Measurements from ENCODE around the gene BAIAP2L1. TPM values are rescaled to one million over a fixed set of nuclear protein-coding genes. Genes with fewer than 3 reads are reported as not detected.

Gene BAIAP2L1
- total RNA-seq, 1 donor from 2014 or later = 12.9 TPM

- DNase-seq (ENCODE audit: low spot score) = peak; percentile 67
- peak; percentile 83 for ATAC-seq
These were observed 40.4 kb downstream of the BAIAP2L1 start for GRCh38 chr7:98360221-98361130.

GRCh38 chr7:98359395-98359794 lies 41.5 kb downstream of the BAIAP2L1 start:
- ATAC-seq (no peak), DNase-seq (ENCODE audit: low spot score) (no peak)

GRCh38 chr7:98358706-98359105 lies 42.2 kb downstream of the BAIAP2L1 start:
- ATAC-seq (no peak), DNase-seq (ENCODE audit: low spot score) (no peak)

GRCh38 chr7:98357751-98358161 lies 43.1 kb downstream of the BAIAP2L1 start:
- ATAC-seq = peak; percentile 78

GRCh38 chr7:98355250-98355538 lies 45.7 kb downstream of the BAIAP2L1 start:
- DNase-seq (ENCODE audit: low spot score) (no peak), ATAC-seq (no peak)

More at GRCh38 chr7:98357751-98358161, 43.1 kb downstream of the BAIAP2L1 start:
- peak; percentile 68 for DNase-seq (ENCODE audit: low spot score)

- ATAC-seq (peak; percentile 63), DNase-seq (ENCODE audit: low spot score) (no peak)
These were observed 46.2 kb downstream of the BAIAP2L1 start for GRCh38 chr7:98354511-98355249.

- no peak for DNase-seq (ENCODE audit: low spot score)
- ATAC-seq = no peak
These were observed 46.8 kb downstream of the BAIAP2L1 start for GRCh38 chr7:98354052-98354451.

GRCh38 chr7:98352621-98353020 lies 48.3 kb downstream of the BAIAP2L1 start:
- DNase-seq (ENCODE audit: low spot score) (no peak), ATAC-seq (no peak)

GRCh38 chr7:98351136-98351535 lies 49.8 kb downstream of the BAIAP2L1 start:
- DNase-seq (ENCODE audit: low spot score) (no peak), ATAC-seq (no peak)

GRCh38 chr7:98348726-98349474 lies 52.0 kb downstream of the BAIAP2L1 start:
- DNase-seq (ENCODE audit: low spot score) (no peak), ATAC-seq (peak; percentile 76)

GRCh38 chr7:98346515-98347069 lies 54.3 kb downstream of the BAIAP2L1 start:
- no peak for DNase-seq (ENCODE audit: low spot score)
- ATAC-seq = no peak

GRCh38 chr7:98341106-98341505 lies 59.8 kb downstream of the BAIAP2L1 start:
- no peak for DNase-seq (ENCODE audit: low spot score)
- no peak for ATAC-seq

- DNase-seq (ENCODE audit: low spot score) = no peak
- ATAC-seq = no peak
These were observed 61.8 kb downstream of the BAIAP2L1 start for GRCh38 chr7:98339043-98339442.

- no peak for ATAC-seq
- no peak for DNase-seq (ENCODE audit: low spot score)
These were observed 62.4 kb downstream of the BAIAP2L1 start for GRCh38 chr7:98338441-98338840.

- ATAC-seq (no peak), DNase-seq (ENCODE audit: low spot score) (no peak)
These were observed 65.4 kb downstream of the BAIAP2L1 start for GRCh38 chr7:98335411-98335977.

- no peak for ATAC-seq
- DNase-seq (ENCODE audit: low spot score) = no peak
These were observed 66.8 kb downstream of the BAIAP2L1 start for GRCh38 chr7:98334081-98334480.

GRCh38 chr7:98330926-98331529 lies 69.9 kb downstream of the BAIAP2L1 start:
- DNase-seq (ENCODE audit: low spot score) (no peak), ATAC-seq (no peak)

- no peak for DNase-seq (ENCODE audit: low spot score)
- no peak for ATAC-seq
These were observed 71.0 kb downstream of the BAIAP2L1 start for GRCh38 chr7:98329791-98330373.

GRCh38 chr7:98329100-98329790 lies 71.6 kb downstream of the BAIAP2L1 start:
- no peak for ATAC-seq
- DNase-seq (ENCODE audit: low spot score) = no peak
